GM18508 (cell line): ENCODE data around the gene YY1AP1.
"Not testable (repeated sequence)": the region's sequence is repeated elsewhere in the genome, so short reads cannot be mapped to it uniquely, and the experiment has no call there.

Source experiments
- ATAC-seq: cut with Tn5 transposase; IDR thresholded peaks from one replicate; pipeline ENCODE4 v1.9.1; 2021; ENCODE audit warnings: moderate number of reproducible peaks; ENCODE audit not compliant: insufficient read depth, unreplicated experiment

YY1AP1 gene

GRCh38 chr1:155696524-155696923 lies 8.0 kb upstream of the YY1AP1 start:
- no peak for ATAC-seq

GRCh38 chr1:155695608-155696007 lies 7.0 kb upstream of the YY1AP1 start:
- no peak for ATAC-seq

GRCh38 chr1:155695072-155695471 lies 6.5 kb upstream of the YY1AP1 start:
- no peak for ATAC-seq

GRCh38 chr1:155694167-155694566 lies 5.6 kb upstream of the YY1AP1 start:
- ATAC-seq = no peak

GRCh38 chr1:155691992-155692528 lies 3.5 kb upstream of the YY1AP1 start:
- ATAC-seq = no peak

- peak; percentile 48 for ATAC-seq
Observed at GRCh38 chr1:155689081-155689607, 570 bp upstream of the YY1AP1 start, which contains the start of gene DAP3. DAP3 (plus strand) TSS chr1:155689091; CDS start chr1:155709780, 20,689 bp downstream.

- not testable (repeated sequence) for ATAC-seq
Observed at GRCh38 chr1:155687705-155688323, 760 bp downstream of the YY1AP1 start.

GRCh38 chr1:155681776-155682175 lies 6.8 kb downstream of the YY1AP1 start:
- no peak for ATAC-seq

- ATAC-seq = no peak
Observed at GRCh38 chr1:155680531-155680930, 8.0 kb downstream of the YY1AP1 start.

- ATAC-seq = not testable (repeated sequence)
Observed at GRCh38 chr1:155678992-155679391, 9.6 kb downstream of the YY1AP1 start.

GRCh38 chr1:155678027-155678426 lies 10.5 kb downstream of the YY1AP1 start:
- no peak for ATAC-seq

GRCh38 chr1:155673003-155673402 lies 15.6 kb downstream of the YY1AP1 start:
- no peak for ATAC-seq

GRCh38 chr1:155671750-155672149 lies 16.8 kb downstream of the YY1AP1 start:
- no peak for ATAC-seq

GRCh38 chr1:155669233-155670162 lies 19.1 kb downstream of the YY1AP1 start:
- no peak for ATAC-seq

- ATAC-seq = not testable (repeated sequence)
Observed at GRCh38 chr1:155661239-155661638, 27.3 kb downstream of the YY1AP1 start.

GRCh38 chr1:155657463-155657862 lies 31.1 kb downstream of the YY1AP1 start:
- ATAC-seq = no peak

GRCh38 chr1:155652951-155653350 lies 35.6 kb downstream of the YY1AP1 start:
- ATAC-seq = no peak

- ATAC-seq = no peak
Observed at GRCh38 chr1:155651861-155652661, 36.5 kb downstream of the YY1AP1 start.

GRCh38 chr1:155650231-155650757 lies 38.3 kb downstream of the YY1AP1 start:
- no peak for ATAC-seq

- no peak for ATAC-seq
Observed at GRCh38 chr1:155649676-155650075, 38.9 kb downstream of the YY1AP1 start.
